Liver (tissue), 9 donors: ENCODE data around the gene HIPK1. TPM values are rescaled to one million over a fixed set of nuclear protein-coding genes. Genes with fewer than 3 reads are reported as not detected.

Experiments used
- DNase-seq: peaks from one replicate; pipeline ENCODE4 v3.0.0-alpha.2; 2017; ENCODE audit warnings: low spot score
- H3K27ac ChIP-seq, 2 donors: one replicate each; pipeline ENCODE4 v1.7.0; 2013; ENCODE audit warnings: inconsistent platforms in 2 of 2, low read length in 2 of 2, control low read depth in 1 of 2, low read depth in 1 of 2, mild to moderate bottlenecking in 1 of 2
- H3K27me3 ChIP-seq, 4 donors: one replicate each; pipeline versions ENCODE4 v1.6.1 to v1.7.0; 2013; ENCODE audit warnings: low read length in 3 of 4, inconsistent platforms in 1 of 4, mild to moderate bottlenecking in 1 of 4, moderate library complexity in 1 of 4; ENCODE audit not compliant: control insufficient read depth in 4 of 4, insufficient read depth in 4 of 4
- H3K36me3 ChIP-seq, 4 donors: one replicate each; pipeline versions ENCODE4 v1.6.1 to v1.7.0; 2013; ENCODE audit warnings: low read length in 3 of 4, mild to moderate bottlenecking in 3 of 4, low read depth in 1 of 4, moderate library complexity in 1 of 4; ENCODE audit not compliant: control insufficient read depth in 4 of 4, insufficient read depth in 3 of 4
- H3K4me1 ChIP-seq, 4 donors: one replicate each; pipeline versions ENCODE4 v1.6.1 to v1.7.0; 2013; ENCODE audit warnings: low read length in 3 of 4, mild to moderate bottlenecking in 3 of 4, moderate library complexity in 1 of 4; ENCODE audit not compliant: control insufficient read depth in 4 of 4, insufficient read depth in 4 of 4
- H3K4me3 ChIP-seq, 3 donors: one replicate each; pipeline versions ENCODE4 v1.6.1 to v1.7.0; 2013; ENCODE audit warnings: low read length in 3 of 3, control low read depth in 1 of 3, low read depth in 1 of 3, mild to moderate bottlenecking in 1 of 3
- H3K9ac ChIP-seq, 2 donors: one replicate each; pipeline ENCODE4 v1.7.0; 2013; ENCODE audit warnings: low read length in 2 of 2, mild to moderate bottlenecking in 2 of 2, moderate library complexity in 2 of 2, control low read depth in 1 of 2, low read depth in 1 of 2
- H3K9me3 ChIP-seq, 4 donors: one replicate each; pipeline versions ENCODE4 v1.6.1 to v1.7.0; 2013; ENCODE audit warnings: low read length in 3 of 4; ENCODE audit not compliant: control insufficient read depth in 4 of 4
- ATF3 ChIP-seq: IDR thresholded peaks from 2 replicates; pipeline ENCODE4 v1.6.1; 2016; ENCODE audit warnings: antibody characterized with exemption
- CTCF ChIP-seq: fragments of 150-350 bp; IDR thresholded peaks from 2 replicates; pipeline ENCODE4 v1.5.1; 2017; ENCODE audit warnings: improper control_type of control experiment, low read depth, low read length; ENCODE audit not compliant: missing input control
- EGR1 ChIP-seq, 2 donors: IDR thresholded peaks; 2 replicates each; pipeline ENCODE4 v1.6.1; 2016 to 2018; ENCODE audit warnings: antibody characterized with exemption in 2 of 2, low read depth in 2 of 2
- FOXA1 ChIP-seq: IDR thresholded peaks from 2 replicates; pipeline ENCODE4 v1.6.1; 2016; ENCODE audit warnings: antibody characterized with exemption
- GABPA ChIP-seq, 2 donors: IDR thresholded peaks in 1 of 2; conservative IDR thresholded peaks in 1 of 2; 2 replicates each; pipeline ENCODE4 v1.6.1; 2016; ENCODE audit warnings: antibody characterized with exemption in 2 of 2, mild to moderate bottlenecking in 1 of 2, moderate library complexity in 1 of 2
- HNF4A ChIP-seq, 2 donors: conservative IDR thresholded peaks; 2 replicates each; pipeline ENCODE4 v1.6.1; 2016; ENCODE audit warnings: antibody characterized with exemption in 2 of 2, mild to moderate bottlenecking in 2 of 2
- HNF4G ChIP-seq: IDR thresholded peaks from 2 replicates; pipeline ENCODE4 v1.6.1; 2016; ENCODE audit warnings: antibody characterized with exemption
- JUND ChIP-seq, 2 donors: IDR thresholded peaks; 2 replicates each; pipeline ENCODE4 v1.6.1; 2016; ENCODE audit warnings: antibody characterized with exemption in 2 of 2
- MAX ChIP-seq: IDR thresholded peaks from 2 replicates; pipeline ENCODE4 v1.6.1; 2016; ENCODE audit warnings: antibody characterized with exemption
- NR2F2 ChIP-seq: IDR thresholded peaks from 2 replicates; pipeline ENCODE4 v1.6.1; 2016; ENCODE audit warnings: antibody characterized with exemption
- RAD21 ChIP-seq, 2 donors: IDR thresholded peaks; 2 replicates each; pipeline ENCODE4 v1.6.1; 2016; ENCODE audit warnings: antibody characterized with exemption in 2 of 2, mild to moderate bottlenecking in 2 of 2
- REST ChIP-seq: IDR thresholded peaks from 2 replicates; pipeline ENCODE4 v1.6.1; 2016; ENCODE audit warnings: antibody characterized with exemption, mild to moderate bottlenecking
- RXRA ChIP-seq, 2 donors: IDR thresholded peaks; 2 replicates each; pipeline ENCODE4 v1.6.1; 2017 to 2018; ENCODE audit warnings: antibody characterized with exemption in 2 of 2, mild to moderate bottlenecking in 1 of 2
- SP1 ChIP-seq: IDR thresholded peaks from 2 replicates; pipeline ENCODE4 v1.6.1; 2018; ENCODE audit warnings: antibody characterized with exemption, mild to moderate bottlenecking
- TAF1 ChIP-seq: conservative IDR thresholded peaks from 2 replicates; pipeline ENCODE4 v1.6.1; 2016; ENCODE audit warnings: antibody characterized with exemption, mild to moderate bottlenecking
- YY1 ChIP-seq: IDR thresholded peaks from 2 replicates; pipeline ENCODE4 v1.6.1; 2016; ENCODE audit warnings: antibody characterized with exemption, mild to moderate bottlenecking
- ZBTB33 ChIP-seq: IDR thresholded peaks from 2 replicates; pipeline ENCODE4 v1.6.1; 2016; ENCODE audit warnings: antibody characterized with exemption
- WGBS: extraction: QIAGEN DNeasy Blood & Tissue Kit; methylation state at CpG from one replicate; pipeline ENCODE4 v1.1.7; 2013; 5-methylcytosine and 5-hydroxymethylcytosine counted together
- polyA plus RNA-seq, 2 donors: library from polyadenylated mRNA; stranded (reverse) in 1 of 2; unstranded in 1 of 2; fragments of 200-250 nt in 1 of 2; fragments of >200 nt in 1 of 2; fragmentation: Nextera tagmentation in 1 of 2; extraction: Ambion mirVana in 1 of 2; gene quantifications; one replicate each; pipeline versions ENCODE4 v1.2.1 to v1.2.3, GENCODE V29; 2013 to 2015
- total RNA-seq, 2 donors: library from RNA; depleted of rRNA; stranded (reverse); fragments of >200 nt; gene quantifications; one replicate each; pipeline ENCODE4 v1.2.3, GENCODE V29; 2014
- donor health status: healthy.
- donor health status: healthy.
- donor health status: healthy.
- donor health status: healthy.
- donor health status: healthy.

Gene HIPK1
- total and polyA plus RNA-seq, 4 donors = 8.7 to 50.2 (median 15.1) TPM

GRCh38 chr1:113983391-113983790, 54.3 kb downstream of the HIPK1 start:
- H3K27me3 ChIP-seq = no peaks in the 10 kb centered on the region
- no peak overlapping the region for H3K4me3 ChIP-seq
- H3K27ac ChIP-seq = no peak overlapping the region
- no peak overlapping the region for H3K9ac ChIP-seq
- no peak for TF ChIP-seq MAX
- no peak for TF ChIP-seq FOXA1
- no peak for TF ChIP-seq EGR1 (IDR thresholded peaks at IDR 0.05; ENCODE audit: low read depth in 2 of 2)
- no peak for TF ChIP-seq RAD21 (IDR thresholded peaks at IDR 0.05)
- no peak for TF ChIP-seq NR2F2
- no peak for TF ChIP-seq ATF3
- TF ChIP-seq YY1 = no peak
- no peak for TF ChIP-seq SP1
- no peak for TF ChIP-seq RXRA (IDR thresholded peaks at IDR 0.05)
- TF ChIP-seq HNF4G = no peak
- TF ChIP-seq JUND (IDR thresholded peaks at IDR 0.05) = no peak
- no peaks in the 10 kb centered on the region for H3K36me3 ChIP-seq
- H3K9me3 ChIP-seq = no peaks in the 10 kb centered on the region
- DNase-seq = no peak
- 83% methylated on average over 8 of the region's 8 CpGs for WGBS
- peaks cover 0 to 12% (median 9%) of the 10 kb centered on the region in 4 donors for H3K4me1 ChIP-seq

GRCh38 chr1:113983826-113984225, 54.7 kb downstream of the HIPK1 start:
- H3K9me3 ChIP-seq = no peaks in the 10 kb centered on the region
- TF ChIP-seq NR2F2 (no peak), MAX (no peak), FOXA1 (no peak), EGR1 (IDR thresholded peaks at IDR 0.05; ENCODE audit: low read depth in 2 of 2) (no peak), SP1 (no peak), GABPA (IDR thresholded peaks at IDR 0.05 in 1 of 2, conservative IDR thresholded peaks at IDR 0.05 in 1 of 2) (no peak), REST (no peak), TAF1 (no peak), HNF4G (no peak), JUND (IDR thresholded peaks at IDR 0.05) (no peak), CTCF (no peak), ATF3 (no peak), HNF4A (conservative IDR thresholded peaks at IDR 0.05) (no peak), YY1 (no peak), ZBTB33 (no peak)
- H3K9ac ChIP-seq = no peak overlapping the region
- H3K27ac ChIP-seq = no peak overlapping the region
- DNase-seq = no peak
- 95% methylated on average over 7 of the region's 7 CpGs for WGBS
- H3K27me3 ChIP-seq = no peaks in the 10 kb centered on the region
- no peak overlapping the region for H3K4me3 ChIP-seq
- H3K4me1 ChIP-seq = peaks cover 0 to 12% (median 9%) of the 10 kb centered on the region in 4 donors
- H3K36me3 ChIP-seq = no peaks in the 10 kb centered on the region
